HG02610 (cell line): ENCODE results near the gene ESPL1.

Experiments used
- ATAC-seq: cut with Tn5 transposase; IDR thresholded peaks from one replicate; pipeline ENCODE4 v1.9.1; 2021; ENCODE audit warnings: mild to moderate bottlenecking, moderate library complexity; ENCODE audit not compliant: unreplicated experiment

The ESPL1 gene

GRCh38 chr12:53255996-53256395 lies 12.1 kb upstream of the ESPL1 start:
- no peak for ATAC-seq

- ATAC-seq: no peak
These were observed 9.3 kb upstream of the ESPL1 start for GRCh38 chr12:53258541-53259539.

GRCh38 chr12:53259891-53260290 lies 8.2 kb upstream of the ESPL1 start:
- ATAC-seq: no peak

GRCh38 chr12:53265783-53266182 lies 2.3 kb upstream of the ESPL1 start:
- ATAC-seq: no peak

- no peak for ATAC-seq
These were observed 647 bp upstream of the ESPL1 start for GRCh38 chr12:53267306-53267998.

- no peak for ATAC-seq
These were observed 797 bp downstream of the ESPL1 start for GRCh38 chr12:53268630-53269562.

GRCh38 chr12:53274445-53274844 lies 6.3 kb downstream of the ESPL1 start:
- no peak for ATAC-seq

- ATAC-seq: no peak
These were observed 8.4 kb downstream of the ESPL1 start for GRCh38 chr12:53276511-53276910.

- no peak for ATAC-seq
These were observed 9.9 kb downstream of the ESPL1 start for GRCh38 chr12:53277981-53278380.

- no peak for ATAC-seq
These were observed 11.3 kb downstream of the ESPL1 start for GRCh38 chr12:53279283-53279869.

GRCh38 chr12:53279888-53280498 lies 11.9 kb downstream of the ESPL1 start:
- ATAC-seq: no peak

- ATAC-seq: no peak
These were observed 18.3 kb downstream of the ESPL1 start for GRCh38 chr12:53286448-53286847.

- ATAC-seq: no peak
These were observed 19.7 kb downstream of the ESPL1 start for GRCh38 chr12:53287741-53288216.

GRCh38 chr12:53288322-53288721 lies 20.2 kb downstream of the ESPL1 start:
- no peak for ATAC-seq

- ATAC-seq: no peak
These were observed 21.8 kb downstream of the ESPL1 start for GRCh38 chr12:53289891-53290290.

GRCh38 chr12:53290661-53291060 lies 22.6 kb downstream of the ESPL1 start:
- no peak for ATAC-seq

GRCh38 chr12:53292426-53292825 lies 24.3 kb downstream of the ESPL1 start:
- no peak for ATAC-seq

- peak; percentile 83 for ATAC-seq
These were observed 27.2 kb downstream of the ESPL1 start, which contains the start of gene PFDN5 for GRCh38 chr12:53295070-53295890. Gene PFDN5, plus strand, starts transcription at chr12:53295542. Its CDS starts 26 bp downstream, at chr12:53295568.

- ATAC-seq: no peak
These were observed 27.8 kb downstream of the ESPL1 start for GRCh38 chr12:53295891-53296219.
